H9 (cell line): Measurements from ENCODE around the gene TUT7. TPM values are rescaled to one million over a fixed set of nuclear protein-coding genes. Genes with fewer than 3 reads are reported as not detected.

Experiments
- DNase-seq: peaks from one replicate; pipeline ENCODE4 v3.0.0-alpha.2; 2017
- H2AFZ ChIP-seq: one replicate; pipeline ENCODE4 v1.6.1; 2013; ENCODE audit warnings: mild to moderate bottlenecking, low read length, control low read depth, moderate library complexity
- H2AK5ac ChIP-seq: 2 replicates; pipeline ENCODE4 v1.6.1; 2013; ENCODE audit warnings: low read length, control low read depth, mixed read lengths; ENCODE audit not compliant: insufficient read length
- H2BK120ac ChIP-seq: one replicate; pipeline ENCODE4 v1.6.1; 2013; ENCODE audit warnings: low read depth, mild to moderate bottlenecking, low read length, control low read depth, inconsistent platforms; ENCODE audit not compliant: poor library complexity, severe bottlenecking
- H2BK12ac ChIP-seq: 2 replicates; pipeline ENCODE4 v1.6.1; 2013; ENCODE audit warnings: low read length, control low read depth, mixed read lengths, low read depth; ENCODE audit not compliant: insufficient read length
- H2BK15ac ChIP-seq: 2 replicates; pipeline ENCODE4 v1.6.1; 2013; ENCODE audit warnings: low read depth, low read length, control low read depth
- H2BK20ac ChIP-seq: one replicate; pipeline ENCODE4 v1.6.1; 2013; ENCODE audit warnings: low read depth, mild to moderate bottlenecking, low read length, control low read depth, inconsistent platforms; ENCODE audit not compliant: poor library complexity, severe bottlenecking
- H2BK5ac ChIP-seq: 2 replicates; pipeline ENCODE4 v1.6.1; 2013; ENCODE audit warnings: low read length, control low read depth, mixed read lengths; ENCODE audit not compliant: insufficient read length
- H3K14ac ChIP-seq: 2 replicates; pipeline ENCODE4 v1.6.1; 2013; ENCODE audit warnings: low read length, control low read depth; ENCODE audit not compliant: insufficient read depth
- H3K18ac ChIP-seq: 2 replicates; pipeline ENCODE4 v1.6.1; 2013; ENCODE audit warnings: low read depth, mild to moderate bottlenecking, mixed read lengths, low read length, control low read depth; ENCODE audit not compliant: insufficient read length
- H3K23ac ChIP-seq: 2 replicates; pipeline ENCODE4 v1.6.1; 2013; ENCODE audit warnings: low read length, control low read depth, mixed read lengths, low read depth; ENCODE audit not compliant: insufficient read length
- H3K23me2 ChIP-seq: 2 replicates; pipeline ENCODE4 v1.6.1; 2013; ENCODE audit warnings: low read depth, mild to moderate bottlenecking, mixed read lengths, low read length, control low read depth; ENCODE audit not compliant: insufficient read length, poor library complexity, severe bottlenecking
- H3K27ac ChIP-seq: 2 replicates; pipeline ENCODE4 v1.5.1; 2013; ENCODE audit warnings: low read length, control low read depth, mixed read lengths, low read depth; ENCODE audit not compliant: insufficient read length
- H3K27me3 ChIP-seq: 2 replicates; pipeline ENCODE4 v1.6.1; 2013; ENCODE audit warnings: low read length, control low read depth, inconsistent platforms; ENCODE audit not compliant: insufficient read depth
- H3K4ac ChIP-seq: 2 replicates; pipeline ENCODE4 v1.6.1; 2013; ENCODE audit warnings: low read depth, mild to moderate bottlenecking, control low read depth, inconsistent platforms, low read length, moderate library complexity
- H3K4me1 ChIP-seq: 2 replicates; pipeline ENCODE4 v1.6.1; 2013; ENCODE audit warnings: low read length, control low read depth, inconsistent platforms; ENCODE audit not compliant: insufficient read depth
- H3K4me2 ChIP-seq: 2 replicates; pipeline ENCODE4 v1.6.1; 2013; ENCODE audit warnings: low read length, control low read depth, mixed read lengths; ENCODE audit not compliant: insufficient read length, insufficient read depth
- H3K56ac ChIP-seq: 2 replicates; pipeline ENCODE4 v1.6.1; 2013; ENCODE audit warnings: low read depth, mild to moderate bottlenecking, mixed read lengths, low read length, control low read depth; ENCODE audit not compliant: insufficient read length
- H3K79me1 ChIP-seq: 2 replicates; pipeline ENCODE4 v1.6.1; 2013; ENCODE audit warnings: low read depth, mild to moderate bottlenecking, moderate library complexity, low read length, control low read depth, inconsistent platforms; ENCODE audit not compliant: insufficient read depth, poor library complexity, severe bottlenecking
- H3K79me2 ChIP-seq: 2 replicates; pipeline ENCODE4 v1.6.1; 2013; ENCODE audit warnings: low read length, control low read depth, inconsistent platforms; ENCODE audit not compliant: insufficient read depth
- H3K9ac ChIP-seq: 2 replicates; pipeline ENCODE4 v1.6.1; 2013; ENCODE audit warnings: low read length, control low read depth, mixed read lengths; ENCODE audit not compliant: insufficient read length; ENCODE audit errors: extremely low read depth
- H3K9me3 ChIP-seq: one replicate; pipeline ENCODE4 v1.6.1; 2013; ENCODE audit warnings: low read depth, low read length, inconsistent platforms; ENCODE audit not compliant: control insufficient read depth
- H3T11ph ChIP-seq: one replicate; pipeline ENCODE4 v1.6.1; 2013; ENCODE audit warnings: mild to moderate bottlenecking, low read length, control low read depth, inconsistent platforms
- H4K20me1 ChIP-seq: one replicate; pipeline ENCODE4 v1.6.1; 2013; ENCODE audit not compliant: control insufficient read depth, insufficient read length, insufficient read depth
- H4K5ac ChIP-seq: 2 replicates; pipeline ENCODE4 v1.6.1; 2013; ENCODE audit warnings: low read depth, mild to moderate bottlenecking, mixed read lengths, low read length, control low read depth; ENCODE audit not compliant: insufficient read length
- H4K8ac ChIP-seq: replicated peaks from 2 replicates; pipeline ENCODE4 v1.6.1; 2013; ENCODE audit warnings: low read length, control low read depth, mixed read lengths, low read depth; ENCODE audit not compliant: insufficient read length
- H4K91ac ChIP-seq: 2 replicates; pipeline ENCODE4 v1.6.1; 2013; ENCODE audit warnings: low read depth, mild to moderate bottlenecking, moderate library complexity, mixed read lengths, low read length, control low read depth; ENCODE audit not compliant: insufficient read length
- H3K27ac Mint-ChIP-seq, 3 experiments: 2 replicates in 2 of 3; 3 replicates in 1 of 3; pipeline ENCODE4 v1.8.0; 2020 to 2021; ENCODE audit warnings: mixed read lengths in 3 of 3, mild to moderate bottlenecking in 1 of 3, moderate library complexity in 1 of 3
- H3K27me3 Mint-ChIP-seq: 2 replicates; pipeline ENCODE4 v1.8.0; 2021; ENCODE audit warnings: low read depth, mild to moderate bottlenecking, moderate library complexity, mixed read lengths
- H3K36me3 Mint-ChIP-seq, 3 experiments: 2 replicates in 2 of 3; 3 replicates in 1 of 3; pipeline ENCODE4 v1.8.0; 2020 to 2021; ENCODE audit warnings: low read depth in 3 of 3, mixed read lengths in 3 of 3; ENCODE audit not compliant: insufficient read depth in 1 of 3
- H3K4me1 Mint-ChIP-seq, 2 experiments: 2 replicates each; pipeline ENCODE4 v1.8.0; 2020; ENCODE audit warnings: mixed read lengths in 2 of 2
- H3K4me3 Mint-ChIP-seq, 2 experiments: 2 replicates in 1 of 2; 3 replicates in 1 of 2; pipeline ENCODE4 v1.8.0; 2020 to 2021; ENCODE audit warnings: mild to moderate bottlenecking in 2 of 2, mixed read lengths in 2 of 2, moderate library complexity in 1 of 2
- H3K9me3 Mint-ChIP-seq, 2 experiments: 2 replicates in 1 of 2; 3 replicates in 1 of 2; pipeline ENCODE4 v1.8.0; 2020; ENCODE audit warnings: mild to moderate bottlenecking in 2 of 2, mixed read lengths in 2 of 2, moderate library complexity in 1 of 2
- WGBS: extraction: QIAGEN DNeasy Blood & Tissue Kit; methylation state at CpG from one replicate; pipeline ENCODE4 v1.1.7; 2013; ENCODE audit warnings: missing lambda C conversion rate, low lambda C conversion rate, mixed read lengths; ENCODE audit not compliant: insufficient read length; ENCODE audit errors: extremely low coverage; 5-methylcytosine and 5-hydroxymethylcytosine counted together
- total RNA-seq: library from RNA; stranded (reverse); gene quantifications from 2 replicates; pipeline ENCODE4 v1.2.1, GENCODE V29; 2021
- TF ChIP-seq, protein P1 (sequence below): fragments of 200-600 bp; sonication (generic); conservative IDR thresholded peaks from 3 replicates; pipeline ENCODE4 v1.8.0; 2021; ENCODE audit warnings: antibody characterized with exemption, mild to moderate bottlenecking

Gene TUT7
- total RNA-seq, 1 experiment from 2014 or later = 23.1 TPM

DNA sequence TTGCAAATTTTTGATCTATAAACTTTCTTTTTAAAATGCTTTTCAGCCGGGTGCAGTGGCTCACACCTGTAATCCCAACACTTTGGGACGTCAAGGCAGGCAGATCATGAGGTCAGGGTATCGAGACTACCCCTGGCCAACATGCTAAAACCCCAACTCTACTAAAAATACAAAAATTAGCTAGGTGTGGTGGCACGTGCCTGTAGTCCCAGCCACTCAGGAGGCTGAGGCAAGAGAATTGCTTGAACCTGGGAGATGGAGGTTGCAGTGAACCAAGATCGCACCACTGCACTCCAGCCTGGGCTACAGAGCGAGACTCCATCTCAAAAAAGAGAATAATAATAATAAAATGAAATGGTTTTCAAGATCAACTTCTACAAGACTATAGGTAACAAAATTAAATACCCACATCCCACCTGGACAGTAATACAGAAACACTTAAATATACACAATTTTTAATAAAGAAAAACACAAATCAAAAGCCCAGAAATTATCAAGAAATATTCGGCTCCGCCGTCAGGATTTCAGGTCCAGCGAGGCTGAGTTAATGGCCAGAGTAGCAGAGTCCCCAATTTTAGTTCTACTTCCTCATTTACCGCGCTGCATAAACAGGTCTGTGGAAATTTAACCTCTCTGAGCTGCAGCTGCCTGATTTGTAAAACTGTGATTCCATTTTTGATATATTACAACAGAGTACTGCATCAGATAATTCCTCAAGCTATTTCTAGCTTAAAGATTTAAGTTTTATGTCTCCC lies 4.0 kb downstream of the TUT7 start:
- Histone ChIP-seq H3K4me1 (peaks cover 3% of the 10 kb centered on the region; the same call in 1 of the 2 replicates), H3K18ac (no peak overlapping the region), H2BK12ac (no peak overlapping the region), H4K20me1 (no peaks in the 10 kb centered on the region), H2BK5ac (no peak overlapping the region), H3K9ac (no peak overlapping the region), H2AFZ (no peak overlapping the region), H3K79me2 (peaks cover 11% of the 10 kb centered on the region; the same call in 1 of the 2 replicates), H2BK120ac (no peak overlapping the region), H3K27me3 (no peaks in the 10 kb centered on the region), H2BK15ac (no peak overlapping the region), H4K5ac (no peak overlapping the region), H4K91ac (no peak overlapping the region), H3K14ac (no peak overlapping the region), H3K27ac (no peak overlapping the region), H3K9me3 (no peaks in the 10 kb centered on the region), H3K79me1 (peaks cover 8% of the 10 kb centered on the region), H3K4ac (no peak overlapping the region), H3K4me2 (no peak overlapping the region), H3T11ph (no peak overlapping the region), H2BK20ac (no peak overlapping the region), H4K8ac (no peak overlapping the region), H2AK5ac (no peak overlapping the region), H3K23me2 (peaks cover 4% of the 10 kb centered on the region), H3K23ac (no peak overlapping the region), H3K56ac (no peak overlapping the region)
- Mint-ChIP-seq H3K27ac (no peak overlapping the region), H3K27me3 (peaks cover 4% of the 10 kb centered on the region), H3K4me1 (peaks cover 18 to 19% of the 10 kb centered on the region in 2 experiments), H3K36me3 (peaks cover 4 to 32% (median 26%) of the 10 kb centered on the region in 3 experiments; a peak in 5 of 7 replicates), H3K9me3 (no peaks in the 10 kb centered on the region), H3K4me3 (no peak overlapping the region)
- WGBS = no CpG with 5 or more reads among the region's 12 CpGs
- TF ChIP-seq, protein P1, sequence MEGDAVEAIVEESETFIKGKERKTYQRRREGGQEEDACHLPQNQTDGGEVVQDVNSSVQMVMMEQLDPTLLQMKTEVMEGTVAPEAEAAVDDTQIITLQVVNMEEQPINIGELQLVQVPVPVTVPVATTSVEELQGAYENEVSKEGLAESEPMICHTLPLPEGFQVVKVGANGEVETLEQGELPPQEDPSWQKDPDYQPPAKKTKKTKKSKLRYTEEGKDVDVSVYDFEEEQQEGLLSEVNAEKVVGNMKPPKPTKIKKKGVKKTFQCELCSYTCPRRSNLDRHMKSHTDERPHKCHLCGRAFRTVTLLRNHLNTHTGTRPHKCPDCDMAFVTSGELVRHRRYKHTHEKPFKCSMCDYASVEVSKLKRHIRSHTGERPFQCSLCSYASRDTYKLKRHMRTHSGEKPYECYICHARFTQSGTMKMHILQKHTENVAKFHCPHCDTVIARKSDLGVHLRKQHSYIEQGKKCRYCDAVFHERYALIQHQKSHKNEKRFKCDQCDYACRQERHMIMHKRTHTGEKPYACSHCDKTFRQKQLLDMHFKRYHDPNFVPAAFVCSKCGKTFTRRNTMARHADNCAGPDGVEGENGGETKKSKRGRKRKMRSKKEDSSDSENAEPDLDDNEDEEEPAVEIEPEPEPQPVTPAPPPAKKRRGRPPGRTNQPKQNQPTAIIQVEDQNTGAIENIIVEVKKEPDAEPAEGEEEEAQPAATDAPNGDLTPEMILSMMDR = no peak
- DNase-seq = no peak
